ENCODE data around the gene STRN3.

GRCh38 chr14:31020834-31021575, 5.2 kb downstream of the STRN3 start:
- TF ChIP-seq, protein P1, sequence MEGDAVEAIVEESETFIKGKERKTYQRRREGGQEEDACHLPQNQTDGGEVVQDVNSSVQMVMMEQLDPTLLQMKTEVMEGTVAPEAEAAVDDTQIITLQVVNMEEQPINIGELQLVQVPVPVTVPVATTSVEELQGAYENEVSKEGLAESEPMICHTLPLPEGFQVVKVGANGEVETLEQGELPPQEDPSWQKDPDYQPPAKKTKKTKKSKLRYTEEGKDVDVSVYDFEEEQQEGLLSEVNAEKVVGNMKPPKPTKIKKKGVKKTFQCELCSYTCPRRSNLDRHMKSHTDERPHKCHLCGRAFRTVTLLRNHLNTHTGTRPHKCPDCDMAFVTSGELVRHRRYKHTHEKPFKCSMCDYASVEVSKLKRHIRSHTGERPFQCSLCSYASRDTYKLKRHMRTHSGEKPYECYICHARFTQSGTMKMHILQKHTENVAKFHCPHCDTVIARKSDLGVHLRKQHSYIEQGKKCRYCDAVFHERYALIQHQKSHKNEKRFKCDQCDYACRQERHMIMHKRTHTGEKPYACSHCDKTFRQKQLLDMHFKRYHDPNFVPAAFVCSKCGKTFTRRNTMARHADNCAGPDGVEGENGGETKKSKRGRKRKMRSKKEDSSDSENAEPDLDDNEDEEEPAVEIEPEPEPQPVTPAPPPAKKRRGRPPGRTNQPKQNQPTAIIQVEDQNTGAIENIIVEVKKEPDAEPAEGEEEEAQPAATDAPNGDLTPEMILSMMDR (IDR thresholded peaks at IDR 0.05), result no peak
- TF ChIP-seq POLR2A (IDR thresholded peaks at IDR 0.05), result no peak
